ENCODE results near the gene PLA2G2D.

The PLA2G2D gene

DNA sequence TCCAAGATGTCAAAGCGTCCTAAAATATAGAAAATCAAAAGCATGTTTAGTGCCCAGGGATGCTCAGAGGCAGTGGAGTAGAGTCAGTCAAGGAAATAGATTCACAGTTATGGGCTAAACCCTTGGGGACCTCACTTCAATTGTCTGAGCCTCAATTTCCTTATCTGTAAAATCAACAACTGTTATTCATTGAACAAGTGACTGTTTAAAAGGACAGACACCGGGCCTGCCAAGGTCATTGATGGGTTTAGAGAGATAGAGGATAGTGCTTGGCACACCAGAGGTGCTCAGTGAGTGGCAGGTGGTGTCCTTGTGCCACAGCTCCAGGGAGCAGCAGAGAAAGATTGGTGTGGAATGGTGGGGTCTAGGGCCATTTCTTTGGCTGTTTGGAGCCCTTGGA lies 36.6 kb downstream of the PLA2G2D start:
- H3K27me3 ChIP-seq (ENCODE audit: insufficient read depth, low read length, poor library complexity, severe bottlenecking), result no peaks in the 10 kb centered on the region
- no peak overlapping the region for H2AFZ ChIP-seq (ENCODE audit: low read length)
- H3K4me2 ChIP-seq (ENCODE audit: low read depth, low read length, poor library complexity, severe bottlenecking), result no peak overlapping the region
- TF ChIP-seq CTCF (conservative IDR thresholded peaks at IDR 0.05; ENCODE audit: low read length), result no peak
- TF ChIP-seq EZH2phosphoT487 (IDR thresholded peaks at IDR 0.05; ENCODE audit: borderline replicate concordance), result no peak
- no peaks in the 10 kb centered on the region for H3K36me3 ChIP-seq (ENCODE audit: insufficient read depth, low read length)
- no peaks in the 10 kb centered on the region for H4K20me1 ChIP-seq (ENCODE audit: insufficient read depth, low read length, poor library complexity, severe bottlenecking)
- no peak overlapping the region for H3K9ac ChIP-seq (ENCODE audit: low read depth, low read length, poor library complexity, severe bottlenecking)
- H3K79me2 ChIP-seq (ENCODE audit: insufficient read depth, low read length), result no peaks in the 10 kb centered on the region
- no peaks in the 10 kb centered on the region for H3F3A ChIP-seq (ENCODE audit: low read depth)
- H3K9me2 ChIP-seq (replicated peaks; ENCODE audit: low read depth, low read length), result no peaks in the 10 kb centered on the region
- no peaks in the 10 kb centered on the region for H3K9me3 ChIP-seq (ENCODE audit: insufficient read depth, low read depth, low read length)
- H3K4me3 ChIP-seq (ENCODE audit: low read length, poor library complexity, severe bottlenecking), result no peak overlapping the region
- peaks cover 21% of the 10 kb centered on the region for H3K4me1 ChIP-seq (ENCODE audit: insufficient read depth, low read length, poor library complexity, severe bottlenecking)

- no peaks in the 10 kb centered on the region for H4K20me1 ChIP-seq (ENCODE audit: insufficient read depth, low read length, poor library complexity, severe bottlenecking)
- no peaks in the 10 kb centered on the region for H3K36me3 ChIP-seq (ENCODE audit: insufficient read depth, low read length)
- no peaks in the 10 kb centered on the region for H3K9me2 ChIP-seq (replicated peaks; ENCODE audit: low read depth, low read length)
- TF ChIP-seq EZH2phosphoT487 (IDR thresholded peaks at IDR 0.05; ENCODE audit: borderline replicate concordance), result no peak
- no peak for TF ChIP-seq CTCF (conservative IDR thresholded peaks at IDR 0.05; ENCODE audit: low read length)
- H3F3A ChIP-seq (ENCODE audit: low read depth), result no peaks in the 10 kb centered on the region
- H3K4me3 ChIP-seq (ENCODE audit: low read length, poor library complexity, severe bottlenecking), result no peak overlapping the region
- H3K4me1 ChIP-seq (ENCODE audit: insufficient read depth, low read length, poor library complexity, severe bottlenecking), result peaks cover 21% of the 10 kb centered on the region
- no peaks in the 10 kb centered on the region for H3K9me3 ChIP-seq (ENCODE audit: insufficient read depth, low read depth, low read length)
- H3K27me3 ChIP-seq (ENCODE audit: insufficient read depth, low read length, poor library complexity, severe bottlenecking), result no peaks in the 10 kb centered on the region
- H3K9ac ChIP-seq (ENCODE audit: low read depth, low read length, poor library complexity, severe bottlenecking), result no peak overlapping the region
- H3K4me2 ChIP-seq (ENCODE audit: low read depth, low read length, poor library complexity, severe bottlenecking), result peak overlapping the region; percentile 54
- 0 out of 2 replicates have a peak overlapping the region, but pooled peaks have one; percentile 54 for H2AFZ ChIP-seq (ENCODE audit: low read length)
- no peaks in the 10 kb centered on the region for H3K79me2 ChIP-seq (ENCODE audit: insufficient read depth, low read length)
Measured at GRCh38 chr1:20081353-20081810, 38.0 kb downstream of the PLA2G2D start.

- peak overlapping the region; percentile 25 for H3K9ac ChIP-seq (ENCODE audit: low read depth, low read length, poor library complexity, severe bottlenecking)
- H3K9me3 ChIP-seq (ENCODE audit: insufficient read depth, low read depth, low read length), result no peaks in the 10 kb centered on the region
- H2AFZ ChIP-seq (ENCODE audit: low read length), result peak overlapping the region; percentile 54; the same call in 1 of the 2 replicates
- H3K79me2 ChIP-seq (ENCODE audit: insufficient read depth, low read length), result no peaks in the 10 kb centered on the region
- peaks cover 21% of the 10 kb centered on the region for H3K4me1 ChIP-seq (ENCODE audit: insufficient read depth, low read length, poor library complexity, severe bottlenecking)
- no peaks in the 10 kb centered on the region for H3K9me2 ChIP-seq (replicated peaks; ENCODE audit: low read depth, low read length)
- H4K20me1 ChIP-seq (ENCODE audit: insufficient read depth, low read length, poor library complexity, severe bottlenecking), result no peaks in the 10 kb centered on the region
- H3K36me3 ChIP-seq (ENCODE audit: insufficient read depth, low read length), result no peaks in the 10 kb centered on the region
- no peaks in the 10 kb centered on the region for H3K27me3 ChIP-seq (ENCODE audit: insufficient read depth, low read length, poor library complexity, severe bottlenecking)
- H3K4me2 ChIP-seq (ENCODE audit: low read depth, low read length, poor library complexity, severe bottlenecking), result peak overlapping the region; percentile 54
- no peaks in the 10 kb centered on the region for H3F3A ChIP-seq (ENCODE audit: low read depth)
- H3K4me3 ChIP-seq (ENCODE audit: low read length, poor library complexity, severe bottlenecking), result peak overlapping the region; percentile 22
- no peak; the same call in 1 of the 2 replicates for TF ChIP-seq CTCF (conservative IDR thresholded peaks at IDR 0.05; ENCODE audit: low read length)
- TF ChIP-seq EZH2phosphoT487 (IDR thresholded peaks at IDR 0.05; ENCODE audit: borderline replicate concordance), result no peak
Measured at GRCh38 chr1:20080441-20081352, 38.6 kb downstream of the PLA2G2D start.
